GM12892 (cell line): ENCODE results near the gene DPF3.

Source experiments
- POLR2A ChIP-seq: IDR thresholded peaks from 2 replicates; pipeline ENCODE4 v1.6.1; 2011; ENCODE audit warnings: low read depth, low read length, control low read depth
- POLR2AphosphoS5 ChIP-seq: IDR thresholded peaks from 2 replicates; pipeline ENCODE4 v1.6.1; 2011; ENCODE audit warnings: low read depth, low read length, control low read depth
- TAF1 ChIP-seq: IDR thresholded peaks from 2 replicates; pipeline ENCODE4 v1.6.1; 2011; ENCODE audit warnings: low read depth, mild to moderate bottlenecking, control low read depth, low read length, borderline replicate concordance

- TF ChIP-seq POLR2AphosphoS5 (no peak), POLR2A (no peak), TAF1 (no peak)
Measured at GRCh38 chr14:72883961-72884360, 9.9 kb downstream of the DPF3 start.
